DMS114 treated with DMSO at 0.1 percent for 48 hours (cell line): ENCODE results near the gene ALPK1.
"Not testable (repeated sequence)": the region's sequence is repeated elsewhere in the genome, so short reads cannot be mapped to it uniquely, and the experiment has no call there.

Experiments used
- DNase-seq: peaks from one replicate; lab custom pipeline; 2025; ENCODE audit not compliant: unreplicated experiment; lab: John Stamatoyannopoulos, UW

Gene ALPK1

DNA sequence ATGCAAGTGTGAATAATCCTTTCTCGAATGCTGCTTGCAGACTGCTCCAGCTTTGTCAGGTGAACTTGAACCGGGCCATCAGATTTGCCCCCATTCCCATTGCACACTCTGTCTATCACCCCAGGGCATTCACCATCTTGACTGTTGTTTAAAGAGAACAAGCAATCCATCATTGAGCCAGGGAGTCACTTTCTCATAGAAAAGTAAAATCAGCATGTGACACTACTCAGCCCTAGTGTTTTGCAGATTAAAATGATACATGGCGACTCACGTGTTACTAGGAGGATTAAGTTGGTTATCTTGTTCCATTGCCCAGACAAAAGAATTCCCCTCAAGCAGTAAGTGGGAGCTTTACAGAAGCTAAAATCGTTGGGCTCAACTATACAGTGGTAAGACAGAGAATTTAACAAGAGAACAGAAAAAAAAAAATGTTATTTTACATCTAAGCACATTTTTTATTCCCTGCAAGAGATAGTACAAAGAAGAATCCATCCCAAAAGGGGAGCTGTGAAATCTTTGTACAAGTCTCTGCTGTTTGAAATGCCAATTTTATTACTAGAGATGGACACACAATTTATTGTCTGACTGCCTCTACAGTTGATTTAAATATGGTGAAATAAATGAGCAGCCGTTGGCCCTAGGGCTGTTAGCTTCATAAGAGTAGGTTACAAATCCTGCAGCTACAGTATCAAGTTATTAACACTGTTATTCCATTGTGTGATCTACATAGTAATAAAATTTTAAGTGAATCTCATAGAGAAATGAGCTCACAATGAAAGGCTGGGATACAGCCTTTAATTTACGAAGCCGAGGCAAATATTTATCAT, 151.3 kb downstream of the ALPK1 start:
- no peak for DNase-seq

DNA sequence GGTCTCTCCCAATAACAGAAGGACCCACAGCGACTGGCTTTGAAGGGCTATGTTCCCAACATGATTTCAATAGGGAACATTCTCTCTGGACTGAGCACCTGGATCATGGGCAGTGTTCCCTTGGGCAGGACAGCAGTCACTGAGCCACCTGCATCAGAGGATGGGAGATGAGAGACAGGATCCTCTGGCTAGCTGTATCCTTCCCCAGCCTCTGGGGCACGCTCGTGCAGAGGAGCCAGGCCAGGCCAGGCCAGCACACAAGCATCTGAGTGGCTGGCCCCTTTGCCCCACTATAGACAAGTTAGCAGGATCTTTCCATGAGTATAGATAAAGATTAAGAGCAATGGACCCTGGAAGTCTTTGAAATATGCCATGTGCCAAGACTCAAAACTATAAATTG, 152.5 kb downstream of the ALPK1 start:
- no peak for DNase-seq

DNA sequence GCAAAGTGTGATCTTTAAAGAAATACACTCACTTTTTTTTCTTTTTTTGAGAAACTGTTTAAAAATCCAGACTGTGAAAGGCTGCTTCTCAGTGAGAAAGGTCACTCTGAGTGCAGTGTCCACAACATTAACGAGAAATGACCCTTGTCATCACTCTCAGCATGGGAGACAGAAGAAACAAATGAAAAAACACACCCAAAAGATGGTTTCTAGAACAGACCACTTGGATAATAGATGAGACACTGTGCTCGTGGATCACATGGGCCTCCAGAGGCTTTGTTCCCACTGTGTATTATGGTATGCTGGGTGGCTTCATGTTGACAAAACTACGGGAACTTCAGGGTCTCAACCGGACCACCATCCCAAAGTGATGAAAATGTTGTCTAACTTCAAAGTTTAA, 153.9 kb downstream of the ALPK1 start:
- no peak for DNase-seq

DNA sequence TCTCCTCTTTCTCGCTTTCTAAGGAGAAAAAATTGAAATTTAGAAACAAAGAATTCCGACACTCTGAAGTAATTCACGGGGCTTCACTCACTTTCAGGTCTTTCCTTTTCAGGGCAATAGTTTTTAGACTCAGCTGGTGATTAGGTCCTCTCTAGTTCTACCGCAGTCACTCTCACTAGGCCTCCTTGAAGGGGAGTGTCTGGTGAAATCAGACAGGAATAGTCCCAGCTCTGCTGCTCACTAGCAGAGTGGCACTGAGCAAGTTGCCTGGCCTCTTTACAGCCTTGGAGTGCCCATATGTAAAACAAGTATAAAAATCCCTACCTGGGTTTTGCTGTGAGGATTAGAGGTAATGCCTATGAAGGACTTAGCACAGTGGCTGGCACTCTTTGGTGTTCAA, 154.7 kb downstream of the ALPK1 start:
- no peak for DNase-seq

DNA sequence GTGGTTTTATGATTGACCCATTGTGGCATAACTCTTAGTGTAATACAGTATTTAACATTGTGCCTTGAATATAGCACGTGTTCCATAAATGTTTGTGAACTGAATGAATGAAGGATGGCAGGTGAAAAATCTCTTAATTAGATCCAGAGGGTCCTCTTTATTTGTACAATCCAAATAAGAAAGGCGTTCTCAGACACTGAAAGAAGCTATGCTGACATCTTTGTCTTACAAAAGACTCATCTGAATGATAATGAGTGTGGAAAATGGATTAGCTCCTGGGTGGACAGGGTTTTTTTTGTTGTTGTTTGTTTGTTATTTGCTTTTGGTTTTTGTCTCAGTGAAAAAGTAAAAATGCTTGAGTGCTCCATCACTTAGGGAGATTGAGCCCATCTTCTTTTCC, 156.2 kb downstream of the ALPK1 start:
- DNase-seq = no peak

DNA sequence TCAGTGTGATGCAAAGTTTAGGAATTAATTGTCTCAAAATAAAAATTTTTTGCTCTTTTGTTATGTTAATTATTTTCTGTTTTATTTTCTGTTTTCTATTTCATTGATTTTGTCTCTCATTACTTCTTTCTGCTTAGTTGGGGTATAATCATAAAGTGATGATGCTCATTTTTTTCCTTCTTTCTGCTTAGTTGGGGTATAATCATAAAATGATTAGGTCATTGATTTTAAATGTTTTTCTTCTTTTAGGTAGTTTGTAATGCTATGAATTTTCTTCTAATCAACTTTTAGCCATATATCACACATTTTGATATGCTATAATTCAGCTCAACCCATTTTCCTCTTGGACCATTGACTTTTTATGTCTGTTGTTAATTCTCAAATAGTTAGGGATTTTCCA, 175.1 kb downstream of the ALPK1 start:
- no peak for DNase-seq

DNA sequence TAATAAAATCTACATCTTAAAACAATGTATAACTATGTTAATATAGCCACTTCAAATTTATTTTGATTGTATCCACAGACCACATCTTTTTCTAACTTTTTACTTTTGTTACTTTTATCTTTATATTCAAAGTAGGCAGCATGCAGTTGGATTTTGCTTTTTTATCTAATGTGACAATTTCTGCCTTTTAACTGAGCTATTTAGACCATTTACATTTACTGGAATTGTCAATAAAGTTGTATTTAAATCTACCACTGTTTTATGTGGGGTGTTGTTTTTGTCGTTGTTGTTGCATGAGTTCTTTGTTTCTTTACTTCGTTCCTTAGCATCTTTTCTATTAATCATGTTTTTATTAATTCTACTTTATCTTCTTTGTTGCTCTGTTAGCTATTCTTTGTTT, 176.8 kb downstream of the ALPK1 start:
- no peak for DNase-seq

DNA sequence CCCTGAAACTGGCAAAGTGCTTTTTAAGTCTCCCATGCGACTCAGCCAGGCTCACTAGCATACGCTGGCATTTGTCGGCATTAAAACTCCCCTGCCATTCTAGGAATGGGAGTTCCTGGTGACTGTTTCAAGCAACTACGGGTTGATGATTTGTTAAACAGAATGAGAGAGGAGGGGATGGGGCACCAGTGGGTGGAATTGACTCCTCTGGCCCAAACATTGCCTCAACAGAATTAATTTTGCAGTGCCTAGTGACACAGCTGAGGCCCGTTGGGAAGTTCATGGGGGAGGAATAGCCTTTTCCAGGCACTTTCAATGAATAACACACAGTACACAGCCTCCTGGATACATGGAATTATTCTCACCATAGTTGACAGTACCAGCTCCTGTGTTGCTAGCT, 188.8 kb downstream of the ALPK1 start:
- DNase-seq = no peak

DNA sequence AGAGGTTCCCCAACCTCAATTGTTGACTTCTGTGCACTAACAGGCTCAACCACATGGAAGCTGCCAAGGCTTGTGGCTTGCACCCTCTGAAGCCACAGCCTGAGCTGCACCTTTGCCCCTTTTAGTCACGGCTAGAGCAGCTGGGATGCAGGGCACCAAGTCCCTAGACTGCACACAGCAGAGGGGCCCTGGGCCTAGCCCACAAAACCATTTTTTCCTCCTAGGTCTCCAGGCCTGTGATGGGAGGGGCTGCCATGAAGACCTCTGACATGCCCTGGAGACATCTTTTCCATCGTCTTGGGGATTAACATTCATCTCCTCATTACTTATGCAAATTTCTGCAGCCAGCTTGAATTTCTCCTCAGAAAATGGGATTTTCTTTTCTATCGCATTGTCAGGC, 193.6 kb downstream of the ALPK1 start:
- not testable (repeated sequence) for DNase-seq
